ENCODE results near the gene CDC42BPA.

The CDC42BPA gene

DNA sequence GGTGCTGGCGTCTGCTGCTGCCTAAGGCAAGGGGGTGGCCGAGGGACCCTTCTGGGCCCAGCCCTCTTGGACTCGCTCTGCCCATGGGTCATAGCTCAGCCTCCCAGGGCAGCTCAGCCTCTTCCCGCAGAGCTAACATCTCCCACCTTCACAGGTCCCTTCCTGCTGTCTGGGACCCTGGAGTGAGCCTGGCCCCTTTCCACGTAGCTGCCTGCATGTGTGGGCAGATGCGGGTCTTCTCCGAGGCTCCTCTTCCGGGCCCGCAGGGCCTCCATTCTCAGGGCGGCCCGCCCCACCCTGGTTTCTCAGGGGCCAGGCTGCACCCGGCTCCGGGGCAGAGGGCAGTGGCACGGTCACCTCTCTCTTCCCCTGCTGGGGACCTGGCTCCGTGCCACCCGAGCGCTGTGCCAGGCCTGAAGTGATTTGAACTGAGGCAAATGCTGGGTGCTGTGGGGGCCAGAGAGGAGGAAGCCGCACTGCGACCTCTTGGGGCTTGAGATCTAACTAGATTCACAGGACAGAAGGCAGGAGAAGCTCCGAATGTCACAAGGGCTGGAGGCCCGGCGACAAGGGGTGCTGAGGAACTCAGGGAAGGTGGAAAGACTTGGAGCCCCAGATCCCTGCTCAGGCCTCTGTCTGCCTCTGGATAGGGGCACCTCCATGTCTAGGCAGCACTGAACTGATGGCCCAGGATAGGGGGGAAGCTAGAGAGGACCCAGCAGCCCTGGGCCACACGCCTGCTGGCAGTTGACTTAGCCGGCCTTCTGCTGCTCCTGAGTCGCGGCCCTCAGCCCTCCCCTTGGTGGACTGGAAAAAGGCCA is 337.5 kb downstream of the CDC42BPA start:
- H3K4me3 ChIP-seq (ENCODE audit: low read length): no peak overlapping the region
- H3K36me3 ChIP-seq (ENCODE audit: control insufficient read depth, insufficient read depth, low read length): peaks cover 6% of the 10 kb centered on the region
- peaks cover 11% of the 10 kb centered on the region for H3K4me1 ChIP-seq (ENCODE audit: control insufficient read depth, insufficient read depth, low read length)
- H3K9ac ChIP-seq (ENCODE audit: low read length): peak overlapping the region; percentile 2
- no peaks in the 10 kb centered on the region for H3K9me3 ChIP-seq (ENCODE audit: control insufficient read depth, low read length)
- no peaks in the 10 kb centered on the region for H3K27me3 ChIP-seq (ENCODE audit: control insufficient read depth, insufficient read depth, low read length)

DNA sequence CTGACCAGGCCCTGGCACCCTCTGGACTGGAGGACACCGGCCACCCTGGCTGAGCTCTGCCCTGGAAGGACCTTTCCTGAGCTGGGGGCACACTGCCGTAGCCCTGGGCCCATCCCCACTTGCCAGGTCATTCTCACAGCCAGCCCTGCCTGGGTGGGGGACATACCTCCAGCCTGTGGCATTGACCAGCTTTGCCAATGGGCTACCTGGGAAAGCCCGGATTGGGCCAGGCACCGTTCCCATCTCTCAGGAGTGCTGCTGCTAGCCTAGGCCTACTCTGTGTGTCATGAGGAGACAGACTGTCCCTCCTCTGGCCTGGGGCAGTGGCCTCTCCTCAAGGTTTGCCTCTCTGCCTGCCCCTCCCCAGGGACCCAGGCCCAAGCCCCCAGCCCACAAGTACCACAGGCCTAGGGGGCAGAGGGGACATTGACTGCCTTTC is 338.2 kb downstream of the CDC42BPA start:
- no peaks in the 10 kb centered on the region for H3K9me3 ChIP-seq (ENCODE audit: control insufficient read depth, low read length)
- H3K36me3 ChIP-seq (ENCODE audit: control insufficient read depth, insufficient read depth, low read length): peaks cover 6% of the 10 kb centered on the region
- no peaks in the 10 kb centered on the region for H3K27me3 ChIP-seq (ENCODE audit: control insufficient read depth, insufficient read depth, low read length)
- no peak overlapping the region for H3K4me3 ChIP-seq (ENCODE audit: low read length)
- H3K4me1 ChIP-seq (ENCODE audit: control insufficient read depth, insufficient read depth, low read length): peaks cover 12% of the 10 kb centered on the region
- H3K9ac ChIP-seq (ENCODE audit: low read length): peak overlapping the region; percentile 2

DNA sequence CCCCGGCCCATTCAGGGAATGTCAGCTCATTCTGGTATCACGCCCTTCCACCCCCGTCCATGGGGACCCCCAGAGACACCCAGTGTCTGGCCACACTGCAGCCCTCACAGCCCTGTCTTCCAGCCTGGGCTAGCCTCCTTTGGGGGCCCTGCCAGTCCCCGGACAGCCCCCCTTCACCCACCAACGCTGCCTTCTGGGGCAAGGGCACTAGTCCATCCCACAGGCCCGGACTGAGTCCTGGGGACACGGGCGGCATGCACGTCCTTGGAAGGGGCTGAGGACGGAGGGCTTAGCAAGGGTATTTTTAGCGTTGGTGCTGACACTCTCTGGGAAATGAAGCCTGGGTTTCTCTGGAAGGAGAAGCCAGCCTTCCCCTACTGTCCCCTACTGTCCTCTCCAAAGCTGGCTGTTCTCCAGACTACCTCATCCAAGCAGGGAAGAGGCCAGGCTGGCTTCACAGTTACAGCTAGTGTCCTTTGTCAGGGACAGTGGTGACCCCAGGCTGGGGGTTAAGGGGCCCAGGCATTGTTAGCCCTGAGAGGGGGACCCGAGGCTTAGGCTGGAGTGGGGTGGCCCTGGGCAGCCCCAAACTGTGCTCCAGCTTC is 338.7 kb downstream of the CDC42BPA start:
- Histone ChIP-seq H3K27me3 (ENCODE audit: control insufficient read depth, insufficient read depth, low read length) (no peaks in the 10 kb centered on the region), H3K9ac (ENCODE audit: low read length) (peak overlapping the region; percentile 2), H3K4me1 (ENCODE audit: control insufficient read depth, insufficient read depth, low read length) (peaks cover 17% of the 10 kb centered on the region), H3K36me3 (ENCODE audit: control insufficient read depth, insufficient read depth, low read length) (peaks cover 6% of the 10 kb centered on the region), H3K9me3 (ENCODE audit: control insufficient read depth, low read length) (no peaks in the 10 kb centered on the region), H3K4me3 (ENCODE audit: low read length) (no peak overlapping the region)

DNA sequence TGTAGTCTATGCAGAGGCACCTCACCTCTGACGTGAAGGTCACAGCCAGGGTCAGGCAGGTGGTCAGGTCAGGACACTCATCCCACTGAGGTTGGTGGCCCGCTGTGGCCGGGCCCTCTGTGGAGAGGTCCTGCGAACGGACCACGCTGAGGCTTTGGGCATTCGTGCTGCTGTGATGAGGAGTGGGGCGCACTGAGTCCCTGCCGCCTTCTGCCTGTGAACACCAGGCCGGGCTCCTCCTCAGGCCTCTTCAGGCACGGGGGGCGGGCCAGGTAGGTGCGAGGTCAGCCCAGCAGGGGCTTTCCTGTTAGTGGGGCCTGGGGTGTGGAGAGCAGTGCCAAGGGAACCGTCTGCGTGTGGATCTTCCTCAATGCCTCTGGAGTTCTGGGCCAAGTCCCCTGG is 339.2 kb downstream of the CDC42BPA start:
- Histone ChIP-seq H3K4me1 (ENCODE audit: control insufficient read depth, insufficient read depth, low read length) (peaks cover 22% of the 10 kb centered on the region), H3K9ac (ENCODE audit: low read length) (no peak overlapping the region), H3K9me3 (ENCODE audit: control insufficient read depth, low read length) (no peaks in the 10 kb centered on the region), H3K36me3 (ENCODE audit: control insufficient read depth, insufficient read depth, low read length) (peaks cover 6% of the 10 kb centered on the region), H3K4me3 (ENCODE audit: low read length) (no peak overlapping the region), H3K27me3 (ENCODE audit: control insufficient read depth, insufficient read depth, low read length) (no peaks in the 10 kb centered on the region)

DNA sequence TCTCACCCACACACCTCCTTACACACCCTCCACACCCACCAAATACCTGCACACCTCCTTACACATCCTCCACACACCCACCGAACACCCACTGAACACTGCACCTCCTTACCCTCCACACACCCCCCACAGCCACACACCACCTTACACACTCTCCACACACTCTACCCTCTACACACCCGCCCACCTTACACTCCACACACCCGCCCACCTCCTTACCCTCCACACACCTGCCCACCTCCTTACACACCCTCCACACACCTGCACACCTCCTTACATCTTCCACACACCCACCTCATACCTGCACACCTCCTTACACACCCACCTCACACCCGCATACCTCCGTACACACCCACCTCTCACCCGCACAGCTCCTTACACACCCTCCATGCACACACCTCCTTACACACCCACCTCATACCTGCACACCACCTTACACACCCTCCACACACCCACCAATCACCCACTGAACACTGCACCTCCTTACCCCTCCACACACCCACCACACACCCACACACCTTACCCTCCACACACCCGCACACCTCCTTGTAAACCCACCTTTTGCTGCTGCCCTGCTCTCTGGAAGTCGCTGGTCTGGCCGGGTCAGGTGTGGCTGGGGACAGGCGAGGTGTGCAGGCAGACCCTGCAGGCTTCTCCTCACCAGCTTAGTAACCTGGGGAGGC is 339.7 kb downstream of the CDC42BPA start:
- no peaks in the 10 kb centered on the region for H3K9me3 ChIP-seq (ENCODE audit: control insufficient read depth, low read length)
- no peaks in the 10 kb centered on the region for H3K27me3 ChIP-seq (ENCODE audit: control insufficient read depth, insufficient read depth, low read length)
- H3K4me3 ChIP-seq (ENCODE audit: low read length): no peak overlapping the region
- peaks cover 27% of the 10 kb centered on the region for H3K4me1 ChIP-seq (ENCODE audit: control insufficient read depth, insufficient read depth, low read length)
- H3K9ac ChIP-seq (ENCODE audit: low read length): no peak overlapping the region
- H3K36me3 ChIP-seq (ENCODE audit: control insufficient read depth, insufficient read depth, low read length): peaks cover 6% of the 10 kb centered on the region

DNA sequence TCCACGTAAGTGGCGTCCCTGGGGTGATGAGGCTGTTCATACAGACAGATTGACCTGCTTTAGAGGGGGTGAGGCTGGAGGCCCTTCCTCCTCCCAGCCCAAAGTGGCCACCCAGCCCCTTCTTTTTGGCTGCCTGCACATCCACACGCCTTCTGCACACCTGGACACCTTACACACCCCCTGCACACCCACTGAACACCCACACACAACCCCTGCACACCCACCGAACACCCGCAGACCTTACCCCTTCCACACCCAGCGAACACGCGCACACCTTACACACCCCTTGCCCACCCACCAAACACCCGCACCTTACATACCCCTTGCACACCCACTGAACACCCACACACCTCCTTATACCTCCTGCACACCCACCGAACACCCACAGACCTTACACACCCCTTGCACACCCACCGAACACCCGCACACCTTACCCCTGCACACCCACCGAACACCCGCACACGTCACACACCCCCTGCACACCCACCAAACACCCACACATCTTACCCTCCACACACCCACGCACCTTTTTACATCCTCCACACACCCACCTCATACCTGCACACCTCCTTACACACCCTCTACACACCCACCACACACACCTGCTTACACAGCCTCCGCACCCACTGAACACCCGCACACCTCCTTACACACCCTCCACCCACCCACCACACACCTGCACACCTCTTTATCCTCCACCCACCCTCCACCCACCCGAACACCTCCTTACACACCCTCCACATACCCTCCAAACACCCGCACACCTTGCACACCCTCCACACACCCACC is 340.5 kb downstream of the CDC42BPA start:
- peaks cover 6% of the 10 kb centered on the region for H3K36me3 ChIP-seq (ENCODE audit: control insufficient read depth, insufficient read depth, low read length)
- H3K4me1 ChIP-seq (ENCODE audit: control insufficient read depth, insufficient read depth, low read length): peaks cover 32% of the 10 kb centered on the region
- no peak overlapping the region for H3K4me3 ChIP-seq (ENCODE audit: low read length)

DNA sequence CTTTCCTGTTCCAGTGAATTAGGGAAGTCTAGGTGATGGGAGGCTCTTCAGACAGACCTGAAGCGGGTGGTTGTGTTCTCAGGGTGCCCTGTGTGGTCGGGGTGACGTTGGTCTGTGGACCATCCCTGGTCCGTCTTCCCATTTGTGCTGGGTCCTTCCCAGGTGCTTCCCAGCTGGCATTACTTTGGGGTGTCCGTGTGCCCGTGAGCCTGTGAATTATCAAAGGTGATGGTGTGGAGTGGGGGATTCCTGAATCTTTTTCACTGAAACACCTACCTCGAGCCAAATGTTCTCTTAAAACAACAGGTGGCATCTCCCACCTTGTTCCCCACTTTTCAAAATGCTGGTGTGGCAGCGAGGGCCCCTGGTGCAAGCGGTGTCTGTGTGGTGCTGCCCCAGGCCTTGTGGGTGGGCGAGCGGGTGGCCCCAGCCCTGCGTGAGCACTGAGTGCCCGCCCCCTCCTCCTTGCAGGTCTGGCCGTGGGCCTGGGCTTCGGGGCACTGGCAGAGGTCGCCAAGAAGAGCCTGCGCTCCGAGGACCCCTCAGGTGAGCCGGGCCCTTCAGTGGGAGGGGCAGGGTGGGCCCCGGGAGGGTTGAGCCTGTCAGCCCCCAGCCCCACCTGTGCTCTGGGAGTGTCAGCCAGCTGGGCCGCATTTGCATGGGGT is 341.2 kb downstream of the CDC42BPA start:
- Histone ChIP-seq H3K9ac (ENCODE audit: low read length) (no peak overlapping the region), H3K36me3 (ENCODE audit: control insufficient read depth, insufficient read depth, low read length) (peaks cover 6% of the 10 kb centered on the region), H3K4me3 (ENCODE audit: low read length) (no peak overlapping the region), H3K9me3 (ENCODE audit: control insufficient read depth, low read length) (no peaks in the 10 kb centered on the region), H3K4me1 (ENCODE audit: control insufficient read depth, insufficient read depth, low read length) (peaks cover 32% of the 10 kb centered on the region), H3K27me3 (ENCODE audit: control insufficient read depth, insufficient read depth, low read length) (no peaks in the 10 kb centered on the region)

More for the DNA sequence above, 340.5 kb downstream of the CDC42BPA start:
- Histone ChIP-seq H3K9ac (ENCODE audit: low read length) (no peak overlapping the region), H3K27me3 (ENCODE audit: control insufficient read depth, insufficient read depth, low read length) (no peaks in the 10 kb centered on the region), H3K9me3 (ENCODE audit: control insufficient read depth, low read length) (no peaks in the 10 kb centered on the region)

DNA sequence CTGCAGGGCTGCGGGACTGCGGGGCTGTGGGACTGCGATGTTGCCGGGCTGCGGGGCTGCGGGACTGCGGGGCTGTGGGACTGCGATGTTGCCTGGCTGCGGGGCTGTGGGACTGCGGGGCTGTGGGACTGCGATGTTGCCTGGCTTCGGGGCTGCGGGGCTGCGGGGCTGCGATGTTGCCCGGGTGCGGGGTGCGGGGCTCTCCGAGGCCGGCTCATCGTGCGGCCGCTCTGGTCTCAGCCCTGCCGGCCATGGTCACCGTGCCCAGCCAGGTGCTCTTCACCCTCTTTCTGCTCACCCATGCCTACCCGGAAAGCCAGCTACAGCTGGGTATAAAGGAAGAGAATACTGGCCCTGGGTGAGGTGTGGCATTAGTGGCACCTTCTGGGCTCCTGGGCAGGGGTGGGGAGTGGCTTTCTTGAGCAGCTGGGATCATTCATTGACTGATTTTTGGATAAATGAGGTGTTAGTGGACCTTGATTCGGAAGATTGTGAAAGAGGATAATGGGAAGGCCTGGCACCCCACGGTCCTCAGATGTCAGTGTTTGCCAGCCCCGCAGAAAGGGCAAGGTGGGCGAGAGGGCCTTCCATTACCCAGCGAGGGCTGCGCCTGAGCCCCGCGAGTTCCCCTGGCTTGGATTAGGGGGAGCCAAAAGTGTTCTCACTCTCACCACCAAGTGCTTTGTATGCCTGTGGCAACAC is 341.9 kb downstream of the CDC42BPA start:
- H3K4me3 ChIP-seq (ENCODE audit: low read length): no peak overlapping the region
- H3K9me3 ChIP-seq (ENCODE audit: control insufficient read depth, low read length): no peaks in the 10 kb centered on the region
- no peaks in the 10 kb centered on the region for H3K27me3 ChIP-seq (ENCODE audit: control insufficient read depth, insufficient read depth, low read length)
- H3K36me3 ChIP-seq (ENCODE audit: control insufficient read depth, insufficient read depth, low read length): peaks cover 6% of the 10 kb centered on the region
- H3K9ac ChIP-seq (ENCODE audit: low read length): no peak overlapping the region
- H3K4me1 ChIP-seq (ENCODE audit: control insufficient read depth, insufficient read depth, low read length): peaks cover 32% of the 10 kb centered on the region

DNA sequence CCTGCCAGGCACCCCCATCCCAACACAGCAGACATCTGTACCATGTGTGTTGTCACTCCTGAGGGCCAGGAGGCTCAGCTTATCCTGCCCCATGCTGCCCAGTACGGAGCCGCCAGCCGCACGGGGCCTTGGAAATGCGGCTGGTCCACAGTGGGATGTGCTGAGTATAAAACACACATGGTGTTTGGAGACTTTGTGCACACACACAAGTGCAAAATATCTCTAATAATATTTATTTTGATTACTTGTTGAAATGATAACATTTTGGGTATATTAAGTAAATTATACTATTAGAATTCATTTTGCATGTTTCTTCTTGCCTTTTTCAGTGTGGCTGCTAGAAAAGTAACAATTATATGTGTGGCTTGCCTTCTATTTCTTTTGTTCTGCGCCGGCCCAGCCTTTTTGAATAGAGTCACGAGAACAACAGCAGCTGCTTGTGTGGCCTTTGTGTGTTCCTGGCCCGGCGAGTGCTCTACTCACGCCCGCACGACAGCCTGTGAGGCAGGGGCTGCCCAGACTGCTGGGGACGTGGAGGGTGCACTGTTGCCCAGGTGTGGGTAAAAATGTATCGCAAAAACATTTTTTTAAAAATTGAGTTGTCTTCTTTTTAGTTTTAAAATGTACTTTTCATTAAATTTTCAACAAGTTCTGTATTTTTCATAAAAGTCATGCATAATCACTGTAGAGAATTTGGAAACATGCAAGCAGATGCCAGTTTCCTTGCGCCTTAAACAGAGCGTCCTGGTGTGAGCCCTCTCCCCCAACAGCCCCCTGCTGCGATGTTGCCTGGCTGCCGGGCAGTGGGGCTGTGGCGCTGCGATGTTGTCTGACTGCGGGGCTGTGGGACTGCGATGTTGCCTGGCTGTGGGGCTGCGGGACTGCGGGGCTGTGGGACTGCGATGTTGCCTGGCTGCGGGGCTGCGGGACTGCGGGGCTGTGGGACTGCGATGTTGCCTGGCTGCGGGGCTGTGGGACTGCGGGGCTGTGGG is 342.7 kb downstream of the CDC42BPA start:
- Histone ChIP-seq H3K9me3 (ENCODE audit: control insufficient read depth, low read length) (no peaks in the 10 kb centered on the region), H3K4me3 (ENCODE audit: low read length) (no peak overlapping the region), H3K4me1 (ENCODE audit: control insufficient read depth, insufficient read depth, low read length) (peaks cover 28% of the 10 kb centered on the region), H3K36me3 (ENCODE audit: control insufficient read depth, insufficient read depth, low read length) (peaks cover 6% of the 10 kb centered on the region), H3K27me3 (ENCODE audit: control insufficient read depth, insufficient read depth, low read length) (no peaks in the 10 kb centered on the region), H3K9ac (ENCODE audit: low read length) (no peak overlapping the region)

DNA sequence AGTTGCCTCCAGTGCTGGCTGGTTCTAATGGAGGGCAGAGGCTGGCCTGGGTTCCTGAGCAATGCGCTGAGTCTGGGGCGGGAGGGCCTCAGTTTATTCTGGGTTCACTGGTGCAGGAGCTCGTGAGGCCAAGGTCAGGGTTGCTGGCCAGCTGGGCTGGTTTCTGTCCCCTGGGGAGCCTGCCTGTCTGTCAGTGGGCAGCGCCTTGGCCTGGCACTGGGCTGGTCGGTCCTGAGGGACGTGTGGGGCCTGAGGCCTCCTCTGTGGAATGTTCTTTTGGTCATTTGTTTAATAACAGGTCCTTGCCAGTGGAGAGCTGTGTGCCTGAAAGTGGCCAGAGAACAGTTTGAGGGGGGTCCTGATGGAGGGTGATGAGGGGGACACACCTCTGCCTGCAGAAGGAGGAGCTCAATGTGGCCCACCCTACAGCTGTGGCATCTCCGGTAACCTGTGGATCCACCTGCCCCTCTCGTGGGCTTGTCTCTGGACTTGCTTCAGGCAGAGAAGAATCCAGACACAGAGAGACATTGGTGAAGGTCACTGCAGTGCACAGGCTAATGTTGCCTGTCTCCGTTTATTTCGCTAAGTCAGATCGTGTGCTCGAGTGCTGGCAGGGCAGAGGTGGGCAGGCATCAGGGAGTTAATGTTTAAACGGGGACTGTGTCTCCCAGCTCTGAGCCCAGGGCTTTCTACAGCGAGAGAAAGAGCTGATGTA is 343.6 kb downstream of the CDC42BPA start:
- Histone ChIP-seq H3K4me1 (ENCODE audit: control insufficient read depth, insufficient read depth, low read length) (peaks cover 25% of the 10 kb centered on the region), H3K4me3 (ENCODE audit: low read length) (no peak overlapping the region), H3K9ac (ENCODE audit: low read length) (peak overlapping the region; percentile 47), H3K27me3 (ENCODE audit: control insufficient read depth, insufficient read depth, low read length) (no peaks in the 10 kb centered on the region), H3K9me3 (ENCODE audit: control insufficient read depth, low read length) (no peaks in the 10 kb centered on the region), H3K36me3 (ENCODE audit: control insufficient read depth, insufficient read depth, low read length) (peaks cover 6% of the 10 kb centered on the region)

Data from mucosa of stomach (tissue), 1 donor.